K562 (cell line): ENCODE data around the gene NEK3.
"Not testable (repeated sequence)": the region's sequence is repeated elsewhere in the genome, so short reads cannot be mapped to it uniquely, and the experiment has no call there.

Experiments used
- ATF1 ChIP-seq, 2 experiments: fragments of 450-650 bp in 1 of 2; IDR thresholded peaks; 2 replicates each; pipeline ENCODE4 v1.6.1; 2016; ENCODE audit warnings: missing compliant biosample characterization in 1 of 2, missing genetic modification characterization in 1 of 2
- ATF3 ChIP-seq, 2 experiments: fragments of 450-650 bp in 1 of 2; sonication (generic) in 1 of 2; formaldehyde crosslinking in 1 of 2; IDR thresholded peaks in 1 of 2; conservative IDR thresholded peaks in 1 of 2; 2 replicates each; pipeline versions ENCODE4 v1.6.1 to v1.8.1; 2016 to 2023; ENCODE audit warnings: mild to moderate bottlenecking in 2 of 2, moderate library complexity in 2 of 2, inconsistent platforms in 1 of 2, missing genetic modification reagents in 1 of 2
- CTCF ChIP-seq, 3 experiments: IDR thresholded peaks in 2 of 3; conservative IDR thresholded peaks in 1 of 3; 2 replicates each; pipeline ENCODE4 v1.5.1; 2011 to 2012; ENCODE audit warnings: low read length in 3 of 3, mild to moderate bottlenecking in 3 of 3, control low read depth in 2 of 3, improper control_type of control experiment in 1 of 3, inconsistent platforms in 1 of 3, low read depth in 1 of 3, mixed read lengths in 1 of 3, moderate library complexity in 1 of 3; ENCODE audit not compliant: insufficient read depth in 2 of 3
- NFIC ChIP-seq: fragments of 450-650 bp; IDR thresholded peaks from 2 replicates; pipeline ENCODE4 v1.6.1; 2017; ENCODE audit warnings: mild to moderate bottlenecking, inconsistent platforms
- POLR2A ChIP-seq: fragments of 450-650 bp; conservative IDR thresholded peaks from 2 replicates; pipeline ENCODE4 v1.6.1; 2016
- PYGO2 ChIP-seq: fragments of 450-650 bp; IDR thresholded peaks from 2 replicates; pipeline ENCODE4 v1.6.1; 2016; ENCODE audit warnings: mild to moderate bottlenecking, missing genetic modification characterization, moderate library complexity, missing compliant biosample characterization
- SMAD4 ChIP-seq: fragments of 250-450 bp; sonication (Bioruptor Pico); conservative IDR thresholded peaks from 2 replicates; pipeline ENCODE4 v1.8.0; 2021; ENCODE audit warnings: inconsistent platforms, mild to moderate bottlenecking, moderate library complexity
- ZNF23 ChIP-seq: fragments of 250-450 bp; sonication (Bioruptor Pico); IDR thresholded peaks from 2 replicates; pipeline ENCODE4 v1.4.0; 2020; ENCODE audit warnings: mild to moderate bottlenecking
- ZNF263 ChIP-seq: sonication (generic); formaldehyde crosslinking; IDR thresholded peaks from 2 replicates; pipeline ENCODE4 v1.8.0; 2022; ENCODE audit warnings: mild to moderate bottlenecking, missing genetic modification reagents, borderline replicate concordance
- ZNF282 ChIP-seq: sonication (generic); formaldehyde crosslinking; IDR thresholded peaks from 2 replicates; pipeline ENCODE4 v1.8.1; 2023; ENCODE audit warnings: missing genetic modification reagents

GRCh38 chr13:52207896-52208295 is 48.5 kb upstream of the NEK3 start:
- TF ChIP-seq ATF1 (CRISPR knock-in tag; IDR thresholded peaks at IDR 0.05); ATF1 (tag; IDR thresholded peaks at IDR 0.05); CTCF (IDR thresholded peaks at IDR 0.05 in 2 of 3, conservative IDR thresholded peaks at IDR 0.05 in 1 of 3; ENCODE audit: insufficient read depth in 2 of 3, low read depth in 1 of 3, low read length in 3 of 3); POLR2A; ATF3 (IDR thresholded peaks at IDR 0.05); ATF3 (CRISPR knock-in tag; conservative IDR thresholded peaks at IDR 0.05); SMAD4 (CRISPR knock-in tag); PYGO2 (tag); ZNF282 (CRISPR knock-in tag); ZNF23 (CRISPR knock-in tag); ZNF263; NFIC: not testable (repeated sequence)
